Vagina (tissue), 2 donors: ENCODE data around the gene TFDP2. TPM values are rescaled to one million over a fixed set of nuclear protein-coding genes. Genes with fewer than 3 reads are reported as not detected.

ENCODE experiments used
- DNase-seq, 2 donors: peaks; one replicate each; pipeline ENCODE4 v3.0.0-alpha.2; 2017; ENCODE audit errors: extremely low spot score in 2 of 2
- H3K27ac ChIP-seq: fragments of 200-600 bp; sonication (generic); one replicate; pipeline ENCODE4 v1.5.1; 2019
- H3K27me3 ChIP-seq: fragments of 200-600 bp; sonication (generic); one replicate; pipeline ENCODE4 v1.5.1; 2019
- H3K36me3 ChIP-seq, 2 donors: fragments of 200-600 bp; sonication (generic); one replicate each; pipeline ENCODE4 v1.5.1; 2017 to 2019
- H3K4me1 ChIP-seq: fragments of 200-600 bp; sonication (generic); one replicate; pipeline ENCODE4 v1.5.1; 2019
- H3K4me3 ChIP-seq, 2 donors: fragments of 200-600 bp; sonication (generic); 1 replicate in 1 of 2; 2 replicates in 1 of 2; pipeline ENCODE4 v1.5.1; 2016 to 2019
- H3K9me3 ChIP-seq: fragments of 200-600 bp; sonication (generic); one replicate; pipeline ENCODE4 v1.5.1; 2019
- CTCF ChIP-seq, 3 experiments: fragments of 450-650 bp in 2 of 3; fragments of 200-600 bp in 1 of 3; sonication (generic) in 1 of 3; IDR thresholded peaks; one replicate each; pipeline ENCODE4 v1.5.1; 2017 to 2019; ENCODE audit warnings: antibody characterized with exemption in 3 of 3, mild to moderate bottlenecking in 2 of 3, moderate library complexity in 2 of 3
- POLR2A ChIP-seq, 2 donors: fragments of 450-650 bp; IDR thresholded peaks; one replicate each; pipeline ENCODE4 v1.6.1; 2017; ENCODE audit warnings: antibody characterized with exemption in 2 of 2, mild to moderate bottlenecking in 2 of 2, moderate library complexity in 2 of 2
- POLR2AphosphoS5 ChIP-seq, 2 donors: sonication (generic); formaldehyde crosslinking; IDR thresholded peaks; one replicate each; pipeline ENCODE4 v1.9.0; 2017; ENCODE audit warnings: antibody characterized with exemption in 2 of 2, mild to moderate bottlenecking in 2 of 2, low read depth in 1 of 2; ENCODE audit not compliant: insufficient read depth in 1 of 2
- intact Hi-C: fragments of 100-400 bp; cut with DNase I; formaldehyde crosslinking; loops from one replicate; pipeline ENCODE4 v1.15.1; 2023
- total RNA-seq: library from RNA; depleted of rRNA; stranded (reverse); fragments of >200 nt; gene quantifications from one replicate; pipeline ENCODE4 v1.2.3, GENCODE V29; 2016

TFDP2 gene
- total RNA-seq, 1 donor from 2014 or later, result 24.8 TPM

GRCh38 chr3:141904203-141904602 lies 245.1 kb downstream of the TFDP2 start:
- Histone ChIP-seq H3K36me3 (peaks cover 0 to 28% of the 10 kb centered on the region in 2 donors), H3K27ac (no peak overlapping the region), H3K4me3 (no peak overlapping the region), H3K27me3 (no peaks in the 10 kb centered on the region), H3K4me1 (no peaks in the 10 kb centered on the region), H3K9me3 (no peaks in the 10 kb centered on the region)
- DNase-seq, result no peak
- TF ChIP-seq CTCF (IDR thresholded peaks at IDR 0.05) (no peak), POLR2A (IDR thresholded peaks at IDR 0.05) (no peak), POLR2AphosphoS5 (IDR thresholded peaks at IDR 0.05; ENCODE audit: insufficient read depth in 1 of 2, low read depth in 1 of 2) (no peak)
- intact Hi-C loops, result no loop called here

- Histone ChIP-seq H3K27me3 (no peaks in the 10 kb centered on the region), H3K36me3 (peaks cover 0 to 11% of the 10 kb centered on the region in 2 donors), H3K27ac (no peak overlapping the region), H3K9me3 (no peaks in the 10 kb centered on the region), H3K4me3 (no peak overlapping the region), H3K4me1 (no peaks in the 10 kb centered on the region)
- no peak for DNase-seq
- intact Hi-C loops, result no loop called here
- no peak for TF ChIP-seq POLR2AphosphoS5 (IDR thresholded peaks at IDR 0.05; ENCODE audit: insufficient read depth in 1 of 2, low read depth in 1 of 2)
- TF ChIP-seq POLR2A (IDR thresholded peaks at IDR 0.05), result no peak
- no peak for TF ChIP-seq CTCF (IDR thresholded peaks at IDR 0.05)
Observed at GRCh38 chr3:141901914-141902313, 247.4 kb downstream of the TFDP2 start.

GRCh38 chr3:141900343-141900742 lies 249.0 kb downstream of the TFDP2 start:
- no peaks in the 10 kb centered on the region for H3K9me3 ChIP-seq
- TF ChIP-seq CTCF (IDR thresholded peaks at IDR 0.05), result no peak
- TF ChIP-seq POLR2AphosphoS5 (IDR thresholded peaks at IDR 0.05; ENCODE audit: insufficient read depth in 1 of 2, low read depth in 1 of 2), result no peak
- TF ChIP-seq POLR2A (IDR thresholded peaks at IDR 0.05), result no peak
- no peak for DNase-seq
- intact Hi-C loops, result no loop called here
- no peaks in the 10 kb centered on the region for H3K27me3 ChIP-seq
- H3K36me3 ChIP-seq, result peaks cover 0 to 5% of the 10 kb centered on the region in 2 donors
- no peak overlapping the region for H3K4me3 ChIP-seq
- H3K4me1 ChIP-seq, result no peaks in the 10 kb centered on the region
- H3K27ac ChIP-seq, result no peak overlapping the region

- no peak overlapping the region for H3K27ac ChIP-seq
- TF ChIP-seq POLR2A (IDR thresholded peaks at IDR 0.05), result no peak
- TF ChIP-seq CTCF (IDR thresholded peaks at IDR 0.05), result no peak
- no peak for TF ChIP-seq POLR2AphosphoS5 (IDR thresholded peaks at IDR 0.05; ENCODE audit: insufficient read depth in 1 of 2, low read depth in 1 of 2)
- no peaks in the 10 kb centered on the region for H3K36me3 ChIP-seq
- H3K9me3 ChIP-seq, result no peaks in the 10 kb centered on the region
- no peaks in the 10 kb centered on the region for H3K27me3 ChIP-seq
- no peak overlapping the region for H3K4me3 ChIP-seq
- no peak for DNase-seq
- no peaks in the 10 kb centered on the region for H3K4me1 ChIP-seq
- intact Hi-C loops, result no loop called here
Observed at GRCh38 chr3:141898908-141899307, 250.4 kb downstream of the TFDP2 start.

- TF ChIP-seq POLR2A (IDR thresholded peaks at IDR 0.05) (no peak), CTCF (IDR thresholded peaks at IDR 0.05) (no peak), POLR2AphosphoS5 (IDR thresholded peaks at IDR 0.05; ENCODE audit: insufficient read depth in 1 of 2, low read depth in 1 of 2) (no peak)
- Histone ChIP-seq H3K27me3 (no peaks in the 10 kb centered on the region), H3K4me3 (no peak overlapping the region), H3K36me3 (no peaks in the 10 kb centered on the region), H3K4me1 (peaks cover 9% of the 10 kb centered on the region), H3K27ac (no peak overlapping the region), H3K9me3 (no peaks in the 10 kb centered on the region)
- intact Hi-C loops, result no loop called here
- no peak for DNase-seq
Observed at GRCh38 chr3:141895731-141896130, 253.6 kb downstream of the TFDP2 start.
